Neural cell (in vitro differentiated cells): Measurements from ENCODE around the gene ARHGAP6. TPM values are rescaled to one million over a fixed set of nuclear protein-coding genes. Genes with fewer than 3 reads are reported as not detected.

Experiments
- H2AFZ ChIP-seq: fragments of 200-600, 300-800 bp; sonication (generic), shearing (Covaris generic); 2 replicates; pipeline ENCODE4 v1.6.0; 2014; ENCODE audit warnings: low read depth, mild to moderate bottlenecking, antibody characterized with exemption, low read length, moderate library complexity
- H3F3A ChIP-seq: fragments of 200-600 bp; shearing (Covaris generic); 2 replicates; pipeline ENCODE4 v1.6.1; 2016; ENCODE audit warnings: mild to moderate bottlenecking, moderate library complexity, mixed read lengths, antibody characterized with exemption, low read length; ENCODE audit not compliant: insufficient read depth, poor library complexity, severe bottlenecking
- H3K27ac ChIP-seq: fragments of 200-600, 300-800 bp; sonication (generic), shearing (Covaris generic); 2 replicates; pipeline ENCODE4 v1.5.1; 2014; ENCODE audit warnings: mild to moderate bottlenecking, low read length, moderate library complexity
- H3K27me3 ChIP-seq: fragments of 300-800, 200-600 bp; sonication (generic), shearing (Covaris generic); 2 replicates; pipeline ENCODE4 v1.6.0; 2014; ENCODE audit warnings: mild to moderate bottlenecking, low read depth, low read length, moderate library complexity; ENCODE audit not compliant: insufficient read depth
- H3K36me3 ChIP-seq: fragments of 300-800, 200-600 bp; sonication (generic), shearing (Covaris generic); 2 replicates; pipeline ENCODE4 v1.5.1; 2014; ENCODE audit warnings: mild to moderate bottlenecking, antibody characterized with exemption, low read length, moderate library complexity; ENCODE audit not compliant: insufficient read depth
- H3K4me2 ChIP-seq: fragments of 300-800, 200-600 bp; sonication (generic), shearing (Covaris generic); 2 replicates; pipeline ENCODE4 v1.6.0; 2014; ENCODE audit warnings: mild to moderate bottlenecking, low read length
- H3K4me3 ChIP-seq: fragments of 300-800, 200-600 bp; sonication (generic), shearing (Covaris generic); 2 replicates; pipeline ENCODE4 v1.5.1; 2014; ENCODE audit warnings: mild to moderate bottlenecking, low read length, moderate library complexity
- H3K79me2 ChIP-seq: fragments of 200-600 bp; shearing (Covaris generic); replicated peaks from 2 replicates; pipeline ENCODE4 v1.6.0; 2014; ENCODE audit warnings: mild to moderate bottlenecking, low read length, moderate library complexity; ENCODE audit not compliant: insufficient read depth
- H3K9ac ChIP-seq: fragments of 300-800, 200-600 bp; sonication (generic), shearing (Covaris generic); 2 replicates; pipeline ENCODE4 v1.6.1; 2016; ENCODE audit warnings: mild to moderate bottlenecking, low read length, mixed read lengths
- H3K9me2 ChIP-seq: fragments of 200-600 bp; shearing (Covaris generic); 2 replicates; pipeline ENCODE4 v1.6.1; 2016; ENCODE audit warnings: mild to moderate bottlenecking, low read length, mixed read lengths; ENCODE audit not compliant: insufficient read depth
- H3K9me3 ChIP-seq: fragments of 200-600, 300-800 bp; sonication (generic), shearing (Covaris generic); 2 replicates; pipeline ENCODE4 v1.6.1; 2016; ENCODE audit warnings: mild to moderate bottlenecking, mixed run types, low read length, moderate library complexity, mixed read lengths
- H4K20me1 ChIP-seq: fragments of 200-600 bp; shearing (Covaris generic); 2 replicates; pipeline ENCODE4 v1.6.1; 2016; ENCODE audit warnings: mild to moderate bottlenecking, mixed run types; ENCODE audit not compliant: insufficient read depth
- EP300 ChIP-seq: fragments of 450-650 bp; conservative IDR thresholded peaks from 2 replicates; pipeline ENCODE4 v1.6.1; 2014; ENCODE audit warnings: antibody characterized with exemption, mild to moderate bottlenecking, moderate library complexity; ENCODE audit not compliant: poor library complexity, severe bottlenecking
- EZH2 ChIP-seq: fragments of 200-600, 300-800 bp; shearing (Covaris generic), sonication (generic); IDR thresholded peaks from 2 replicates; pipeline ENCODE4 v1.6.1; 2014; ENCODE audit warnings: antibody characterized with exemption, low read length, borderline replicate concordance, mild to moderate bottlenecking; ENCODE audit not compliant: insufficient read depth, poor library complexity, severe bottlenecking
- MXI1 ChIP-seq: fragments of 450-650 bp; conservative IDR thresholded peaks from 2 replicates; pipeline ENCODE4 v1.6.1; 2014; ENCODE audit warnings: antibody characterized with exemption, mild to moderate bottlenecking; ENCODE audit not compliant: poor library complexity, severe bottlenecking
- POLR2AphosphoS5 ChIP-seq: IDR thresholded peaks from 2 replicates; pipeline ENCODE4 v1.6.1; 2012
- RAD21 ChIP-seq: fragments of 450-650 bp; conservative IDR thresholded peaks from 2 replicates; pipeline ENCODE4 v1.6.1; 2014; ENCODE audit warnings: antibody characterized with exemption, mild to moderate bottlenecking, moderate library complexity
- REST ChIP-seq: IDR thresholded peaks from 2 replicates; pipeline ENCODE4 v1.6.1; 2012; ENCODE audit warnings: borderline replicate concordance
- SMC3 ChIP-seq: fragments of 450-650 bp; conservative IDR thresholded peaks from 2 replicates; pipeline ENCODE4 v1.6.1; 2014; ENCODE audit warnings: antibody characterized with exemption, mild to moderate bottlenecking, moderate library complexity; ENCODE audit not compliant: poor library complexity
- TAF1 ChIP-seq: IDR thresholded peaks from 2 replicates; pipeline ENCODE4 v1.6.1; 2012; ENCODE audit warnings: low read depth
- polyA plus RNA-seq: library from polyadenylated mRNA; depleted of rRNA; stranded (reverse); fragments of >200 nt; gene quantifications from 2 replicates; pipeline ENCODE4 v1.2.3, GENCODE V29; 2014
- TF ChIP-seq, protein P1 (sequence below): fragments of 450-650 bp; IDR thresholded peaks from 2 replicates; pipeline ENCODE4 v1.5.1; 2014; ENCODE audit warnings: antibody characterized with exemption, mild to moderate bottlenecking, moderate library complexity; ENCODE audit not compliant: poor library complexity, severe bottlenecking

Gene ARHGAP6
- polyA plus RNA-seq, 1 donor from 2014 or later, result 0.40 TPM

DNA sequence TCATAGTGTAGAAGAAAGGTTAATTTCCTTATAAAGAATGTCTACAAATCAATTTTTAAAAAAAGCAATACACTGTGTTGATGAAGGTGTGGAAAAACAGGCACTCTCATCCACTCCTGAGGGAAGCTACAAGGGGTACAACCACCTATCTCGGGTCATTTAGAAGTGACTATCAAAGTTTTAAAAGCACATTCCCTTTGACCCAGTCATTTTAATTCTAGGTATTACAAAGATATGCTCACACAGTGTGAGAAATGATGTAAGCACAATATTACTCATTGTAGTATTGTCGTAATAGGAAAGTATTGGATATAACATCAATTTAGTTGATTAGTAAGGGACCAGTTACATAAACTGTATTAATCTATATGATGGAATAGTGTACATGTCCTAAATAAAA, 562.0 kb downstream of the ARHGAP6 start:
- Histone ChIP-seq H3K27ac (no peak overlapping the region), H3K9me3 (no peaks in the 10 kb centered on the region), H3K9me2 (no peaks in the 10 kb centered on the region), H3K4me2 (no peak overlapping the region), H3F3A (no peaks in the 10 kb centered on the region), H2AFZ (no peak overlapping the region), H3K27me3 (no peaks in the 10 kb centered on the region), H3K9ac (no peak overlapping the region), H3K36me3 (no peaks in the 10 kb centered on the region), H3K4me3 (no peak overlapping the region), H3K79me2 (no peaks in the 10 kb centered on the region), H4K20me1 (no peaks in the 10 kb centered on the region)
- TF ChIP-seq MXI1 (no peak), SMC3 (no peak)

- H3K4me3 ChIP-seq, result no peak overlapping the region
- H3K36me3 ChIP-seq, result no peaks in the 10 kb centered on the region
- no peaks in the 10 kb centered on the region for H3K79me2 ChIP-seq
- no peaks in the 10 kb centered on the region for H3K9me3 ChIP-seq
- no peak overlapping the region for H2AFZ ChIP-seq
- no peaks in the 10 kb centered on the region for H3K9me2 ChIP-seq
- H3F3A ChIP-seq, result no peaks in the 10 kb centered on the region
- no peak overlapping the region for H3K9ac ChIP-seq
- no peaks in the 10 kb centered on the region for H4K20me1 ChIP-seq
- H3K4me2 ChIP-seq, result no peak overlapping the region
- TF ChIP-seq SMC3, result no peak
- no peak for TF ChIP-seq RAD21
- TF ChIP-seq, protein P1, sequence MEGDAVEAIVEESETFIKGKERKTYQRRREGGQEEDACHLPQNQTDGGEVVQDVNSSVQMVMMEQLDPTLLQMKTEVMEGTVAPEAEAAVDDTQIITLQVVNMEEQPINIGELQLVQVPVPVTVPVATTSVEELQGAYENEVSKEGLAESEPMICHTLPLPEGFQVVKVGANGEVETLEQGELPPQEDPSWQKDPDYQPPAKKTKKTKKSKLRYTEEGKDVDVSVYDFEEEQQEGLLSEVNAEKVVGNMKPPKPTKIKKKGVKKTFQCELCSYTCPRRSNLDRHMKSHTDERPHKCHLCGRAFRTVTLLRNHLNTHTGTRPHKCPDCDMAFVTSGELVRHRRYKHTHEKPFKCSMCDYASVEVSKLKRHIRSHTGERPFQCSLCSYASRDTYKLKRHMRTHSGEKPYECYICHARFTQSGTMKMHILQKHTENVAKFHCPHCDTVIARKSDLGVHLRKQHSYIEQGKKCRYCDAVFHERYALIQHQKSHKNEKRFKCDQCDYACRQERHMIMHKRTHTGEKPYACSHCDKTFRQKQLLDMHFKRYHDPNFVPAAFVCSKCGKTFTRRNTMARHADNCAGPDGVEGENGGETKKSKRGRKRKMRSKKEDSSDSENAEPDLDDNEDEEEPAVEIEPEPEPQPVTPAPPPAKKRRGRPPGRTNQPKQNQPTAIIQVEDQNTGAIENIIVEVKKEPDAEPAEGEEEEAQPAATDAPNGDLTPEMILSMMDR, result no peak
- no peak for TF ChIP-seq REST
- no peak for TF ChIP-seq EP300
- no peak for TF ChIP-seq POLR2AphosphoS5
- TF ChIP-seq EZH2, result no peak
- TF ChIP-seq MXI1, result no peak
- TF ChIP-seq TAF1, result no peak
- H3K27me3 ChIP-seq, result no peaks in the 10 kb centered on the region
- H3K27ac ChIP-seq, result no peak overlapping the region
These were observed 562.7 kb downstream of the ARHGAP6 start for GRCh38 chrX:11103006-11103405.
